Measurements from ENCODE around the gene PUS7.

DNA sequence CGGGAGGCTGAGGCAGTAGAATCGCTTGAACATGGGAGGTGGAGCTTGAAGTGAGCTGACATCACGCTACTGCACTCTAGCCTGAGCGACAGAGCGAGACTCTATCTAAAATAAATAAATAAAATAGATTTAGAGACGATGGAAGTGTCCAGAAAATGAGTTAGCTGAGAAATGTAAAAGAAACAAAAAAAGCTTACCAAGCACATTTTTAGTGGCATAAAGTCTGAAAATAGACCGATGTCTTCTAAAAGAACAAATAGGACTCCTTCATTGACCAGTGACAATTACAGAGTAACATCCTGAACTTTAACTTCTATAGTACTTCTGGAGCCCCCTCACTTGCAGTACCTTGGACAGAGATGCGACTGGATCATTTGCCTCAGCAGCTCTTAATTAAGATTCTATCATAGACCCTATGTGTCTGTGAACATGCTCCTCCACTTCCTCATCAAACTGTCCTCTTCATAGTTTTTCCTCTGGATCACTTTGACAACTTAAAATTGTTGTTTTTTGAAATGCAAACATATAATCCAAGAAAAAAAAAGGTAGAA, 108.1 kb downstream of the PUS7 start:
- no peak for TF ChIP-seq NFIC (IDR thresholded peaks at IDR 0.05)
- no peak for TF ChIP-seq CEBPB (IDR thresholded peaks at IDR 0.05)

All from Ishikawa (cell line).